ENCODE measurements around the gene GNA12. TPM values are rescaled to one million over a fixed set of nuclear protein-coding genes. Genes with fewer than 3 reads are reported as not detected.
A peak's percentile ranks its signal among the peaks of the same experiment; 100 is the strongest.

Gene GNA12
- total and polyA plus RNA-seq, 9 of the 15 experiments (the other 6 are each of a cell fraction or from before 2014, with no cell fraction given), result 0.65 to 32.7 (median 9.6) TPM

- no peak for TF ChIP-seq HOXB6 (CRISPR knock-in tag; IDR thresholded peaks at IDR 0.05; ENCODE audit: borderline replicate concordance)
- TF ChIP-seq TCF3 (CRISPR knock-in tag; IDR thresholded peaks at IDR 0.05), result peak; percentile 94
- TF ChIP-seq FOXJ2 (tag; IDR thresholded peaks at IDR 0.05), result no peak
- TF ChIP-seq CBFB (CRISPR knock-in tag; IDR thresholded peaks at IDR 0.05), result no peak
- TF ChIP-seq ZFP1 (CRISPR knock-in tag; IDR thresholded peaks at IDR 0.05), result no peak
- TF ChIP-seq HMGN3 (IDR thresholded peaks at IDR 0.05; ENCODE audit: borderline replicate concordance, extremely low read depth, insufficient read length, low read depth, low read length), result no peak
- TF ChIP-seq HNRNPLL (IDR thresholded peaks at IDR 0.05; ENCODE audit: low read depth, low read length, poor library complexity, severe bottlenecking), result no peak
- no peak for TF ChIP-seq KLF6 (CRISPR knock-in tag; IDR thresholded peaks at IDR 0.05; ENCODE audit: borderline replicate concordance)
- no peak for TF ChIP-seq ZNF280A (IDR thresholded peaks at IDR 0.05; ENCODE audit: low read depth, partially characterized antibody)
- no peak for TF ChIP-seq FOXP4 (CRISPR knock-in tag; IDR thresholded peaks at IDR 0.05; ENCODE audit: borderline replicate concordance)
- TF ChIP-seq IRF9 (tag; IDR thresholded peaks at IDR 0.05), result no peak
- no peak; the same call in 1 of the 2 replicates for TF ChIP-seq CTBP1 (IDR thresholded peaks at IDR 0.05; ENCODE audit: borderline replicate concordance)
- no peak for TF ChIP-seq CHCHD3 (CRISPR knock-in tag; IDR thresholded peaks at IDR 0.05)
- TF ChIP-seq THRB (CRISPR knock-in tag; conservative IDR thresholded peaks at IDR 0.05), result peak; percentile 79; the same call in 1 of the 2 replicates
- TF ChIP-seq ZMIZ1 (IDR thresholded peaks at IDR 0.05; ENCODE audit: low read depth in 2 of 2, low read length in 2 of 2), result peak in 1 of 2 experiments; percentile 84; a peak in 1 of 4 replicates
- peak; percentile 70 for TF ChIP-seq ETV1 (tag; conservative IDR thresholded peaks at IDR 0.05; ENCODE audit: low read depth)
- TF ChIP-seq DPF2 (IDR thresholded peaks at IDR 0.05), result peak; percentile 96
- peak; percentile 51; the same call in 1 of the 2 replicates for TF ChIP-seq MYC (IDR thresholded peaks at IDR 0.05; ENCODE audit: low read depth, low read length)
- TF ChIP-seq MYC (CRISPR knock-in tag; IDR thresholded peaks at IDR 0.05; ENCODE audit: borderline replicate concordance, low read depth), result no peak
Observed at GRCh38 chr7:2771274-2771731, 72.8 kb downstream of the GNA12 start (continued).

All from K562 (cell line).